ENCODE data around the gene CD164L2.
"Not testable (repeated sequence)": the region's sequence is repeated elsewhere in the genome, so short reads cannot be mapped to it uniquely, and the experiment has no call there.

CD164L2 gene

GRCh38 chr1:27410709-27411108 is 27.6 kb upstream of the CD164L2 start:
- Histone ChIP-seq H3K4me2 (ENCODE audit: low read depth, low read length, poor library complexity, severe bottlenecking) (no peak overlapping the region), H3K9me3 (ENCODE audit: insufficient read depth, low read depth, low read length) (no peaks in the 10 kb centered on the region), H3K36me3 (ENCODE audit: insufficient read depth, low read length) (peaks cover 85% of the 10 kb centered on the region)

GRCh38 chr1:27409669-27410068 is 26.5 kb upstream of the CD164L2 start:
- Histone ChIP-seq H3K9ac (ENCODE audit: low read depth, low read length, poor library complexity, severe bottlenecking) (no peak overlapping the region), H3K4me3 (ENCODE audit: low read length, poor library complexity, severe bottlenecking) (no peak overlapping the region), H3K9me2 (replicated peaks; ENCODE audit: low read depth, low read length) (no peaks in the 10 kb centered on the region), H3K9me3 (ENCODE audit: insufficient read depth, low read depth, low read length) (no peaks in the 10 kb centered on the region), H2AFZ (ENCODE audit: low read length) (no peak overlapping the region), H3K4me1 (ENCODE audit: insufficient read depth, low read length, poor library complexity, severe bottlenecking) (peaks cover 12% of the 10 kb centered on the region), H4K20me1 (ENCODE audit: insufficient read depth, low read length, poor library complexity, severe bottlenecking) (no peaks in the 10 kb centered on the region), H3K4me2 (ENCODE audit: low read depth, low read length, poor library complexity, severe bottlenecking) (no peak overlapping the region), H3F3A (ENCODE audit: low read depth) (0 out of 2 replicates have a peak, but pooled peaks cover under 1% of the 10 kb centered on the region), H3K36me3 (ENCODE audit: insufficient read depth, low read length) (peaks cover 75% of the 10 kb centered on the region; the same call in 1 of the 2 replicates), H3K27me3 (ENCODE audit: insufficient read depth, low read length, poor library complexity, severe bottlenecking) (no peaks in the 10 kb centered on the region), H3K79me2 (ENCODE audit: insufficient read depth, low read length) (no peaks in the 10 kb centered on the region; the same call in 1 of the 2 replicates)
- TF ChIP-seq EZH2phosphoT487 (IDR thresholded peaks at IDR 0.05; ENCODE audit: borderline replicate concordance), result no peak
- TF ChIP-seq CTCF (conservative IDR thresholded peaks at IDR 0.05; ENCODE audit: low read length), result no peak

More at GRCh38 chr1:27410709-27411108, 27.6 kb upstream of the CD164L2 start:
- Histone ChIP-seq H3F3A (ENCODE audit: low read depth) (no peaks in the 10 kb centered on the region), H4K20me1 (ENCODE audit: insufficient read depth, low read length, poor library complexity, severe bottlenecking) (no peaks in the 10 kb centered on the region), H3K4me1 (ENCODE audit: insufficient read depth, low read length, poor library complexity, severe bottlenecking) (peaks cover 2% of the 10 kb centered on the region), H3K79me2 (ENCODE audit: insufficient read depth, low read length) (no peaks in the 10 kb centered on the region), H2AFZ (ENCODE audit: low read length) (no peak overlapping the region), H3K9me2 (replicated peaks; ENCODE audit: low read depth, low read length) (no peaks in the 10 kb centered on the region), H3K4me3 (ENCODE audit: low read length, poor library complexity, severe bottlenecking) (no peak overlapping the region), H3K9ac (ENCODE audit: low read depth, low read length, poor library complexity, severe bottlenecking) (no peak overlapping the region), H3K27me3 (ENCODE audit: insufficient read depth, low read length, poor library complexity, severe bottlenecking) (no peaks in the 10 kb centered on the region)
- no peak for TF ChIP-seq CTCF (conservative IDR thresholded peaks at IDR 0.05; ENCODE audit: low read length)
- TF ChIP-seq EZH2phosphoT487 (IDR thresholded peaks at IDR 0.05; ENCODE audit: borderline replicate concordance), result no peak

GRCh38 chr1:27408151-27408550 is 25.0 kb upstream of the CD164L2 start:
- H2AFZ ChIP-seq (ENCODE audit: low read length), result no peak overlapping the region
- no peak overlapping the region for H3K4me2 ChIP-seq (ENCODE audit: low read depth, low read length, poor library complexity, severe bottlenecking)
- no peaks in the 10 kb centered on the region for H4K20me1 ChIP-seq (ENCODE audit: insufficient read depth, low read length, poor library complexity, severe bottlenecking)
- TF ChIP-seq EZH2phosphoT487 (IDR thresholded peaks at IDR 0.05; ENCODE audit: borderline replicate concordance) (no peak), CTCF (conservative IDR thresholded peaks at IDR 0.05; ENCODE audit: low read length) (no peak)
- H3K4me3 ChIP-seq (ENCODE audit: low read length, poor library complexity, severe bottlenecking), result no peak overlapping the region
- H3K36me3 ChIP-seq (ENCODE audit: insufficient read depth, low read length), result peaks cover 60% of the 10 kb centered on the region; the same call in 1 of the 2 replicates
- no peaks in the 10 kb centered on the region; the same call in 1 of the 2 replicates for H3K79me2 ChIP-seq (ENCODE audit: insufficient read depth, low read length)
- no peaks in the 10 kb centered on the region for H3K9me3 ChIP-seq (ENCODE audit: insufficient read depth, low read depth, low read length)
- H3F3A ChIP-seq (ENCODE audit: low read depth), result peaks cover 12% of the 10 kb centered on the region; the same call in 1 of the 2 replicates
- H3K27me3 ChIP-seq (ENCODE audit: insufficient read depth, low read length, poor library complexity, severe bottlenecking), result no peaks in the 10 kb centered on the region
- H3K4me1 ChIP-seq (ENCODE audit: insufficient read depth, low read length, poor library complexity, severe bottlenecking), result peaks cover 25% of the 10 kb centered on the region
- no peak overlapping the region for H3K9ac ChIP-seq (ENCODE audit: low read depth, low read length, poor library complexity, severe bottlenecking)
- H3K9me2 ChIP-seq (replicated peaks; ENCODE audit: low read depth, low read length), result no peaks in the 10 kb centered on the region

- H3K36me3 ChIP-seq (ENCODE audit: insufficient read depth, low read length), result peaks cover 46% of the 10 kb centered on the region; the same call in 1 of the 2 replicates
- H3K79me2 ChIP-seq (ENCODE audit: insufficient read depth, low read length); H3K27me3 ChIP-seq (ENCODE audit: insufficient read depth, low read length, poor library complexity, severe bottlenecking); H3K9me2 ChIP-seq (replicated peaks; ENCODE audit: low read depth, low read length); H3K4me3 ChIP-seq (ENCODE audit: low read length, poor library complexity, severe bottlenecking); H4K20me1 ChIP-seq (ENCODE audit: insufficient read depth, low read length, poor library complexity, severe bottlenecking); H3K4me2 ChIP-seq (ENCODE audit: low read depth, low read length, poor library complexity, severe bottlenecking); H2AFZ ChIP-seq (ENCODE audit: low read length); H3K9me3 ChIP-seq (ENCODE audit: insufficient read depth, low read depth, low read length): not testable (repeated sequence)
- peaks cover 20% of the 10 kb centered on the region; the same call in 1 of the 2 replicates for H3F3A ChIP-seq (ENCODE audit: low read depth)
- H3K4me1 ChIP-seq (ENCODE audit: insufficient read depth, low read length, poor library complexity, severe bottlenecking), result peaks cover 38% of the 10 kb centered on the region
- peak overlapping the region; percentile 28 for H3K9ac ChIP-seq (ENCODE audit: low read depth, low read length, poor library complexity, severe bottlenecking)
These were observed 23.7 kb upstream of the CD164L2 start for GRCh38 chr1:27406791-27407190.

Data from Loucy (cell line).